ENCODE measurements around the gene ZNF709.
"Not testable (repeated sequence)": the region's sequence is repeated elsewhere in the genome, so short reads cannot be mapped to it uniquely, and the experiment has no call there.

ZNF709 gene

DNA sequence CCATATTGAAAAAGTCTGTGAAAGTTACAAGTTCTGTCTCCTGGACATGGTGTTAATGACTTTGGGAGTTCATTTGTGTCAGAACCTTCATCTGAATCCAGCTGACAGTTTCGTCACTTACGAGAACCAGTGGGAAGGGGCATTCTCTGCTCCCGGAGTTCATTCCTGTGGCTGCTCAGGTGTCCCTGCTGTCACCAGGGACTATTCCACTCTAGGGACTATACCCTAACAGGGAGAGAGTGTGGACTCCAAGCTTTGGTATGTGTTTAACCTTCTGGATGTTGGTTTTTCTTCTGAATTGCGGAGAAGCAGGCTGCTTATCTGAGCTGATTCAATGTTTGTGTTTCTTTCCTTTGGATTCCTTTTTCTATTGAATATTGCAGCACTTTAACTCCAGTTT, 12.4 kb upstream of the ZNF709 start:
- H3K4me3 ChIP-seq (ENCODE audit: low read depth, low read length): no peak overlapping the region
- no peaks in the 10 kb centered on the region for H3K27me3 ChIP-seq
- no peak for DNase-seq
- no peaks in the 10 kb centered on the region for H3K36me3 ChIP-seq
- no peaks in the 10 kb centered on the region for H3K4me1 ChIP-seq
- TF ChIP-seq, protein P1, sequence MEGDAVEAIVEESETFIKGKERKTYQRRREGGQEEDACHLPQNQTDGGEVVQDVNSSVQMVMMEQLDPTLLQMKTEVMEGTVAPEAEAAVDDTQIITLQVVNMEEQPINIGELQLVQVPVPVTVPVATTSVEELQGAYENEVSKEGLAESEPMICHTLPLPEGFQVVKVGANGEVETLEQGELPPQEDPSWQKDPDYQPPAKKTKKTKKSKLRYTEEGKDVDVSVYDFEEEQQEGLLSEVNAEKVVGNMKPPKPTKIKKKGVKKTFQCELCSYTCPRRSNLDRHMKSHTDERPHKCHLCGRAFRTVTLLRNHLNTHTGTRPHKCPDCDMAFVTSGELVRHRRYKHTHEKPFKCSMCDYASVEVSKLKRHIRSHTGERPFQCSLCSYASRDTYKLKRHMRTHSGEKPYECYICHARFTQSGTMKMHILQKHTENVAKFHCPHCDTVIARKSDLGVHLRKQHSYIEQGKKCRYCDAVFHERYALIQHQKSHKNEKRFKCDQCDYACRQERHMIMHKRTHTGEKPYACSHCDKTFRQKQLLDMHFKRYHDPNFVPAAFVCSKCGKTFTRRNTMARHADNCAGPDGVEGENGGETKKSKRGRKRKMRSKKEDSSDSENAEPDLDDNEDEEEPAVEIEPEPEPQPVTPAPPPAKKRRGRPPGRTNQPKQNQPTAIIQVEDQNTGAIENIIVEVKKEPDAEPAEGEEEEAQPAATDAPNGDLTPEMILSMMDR (IDR thresholded peaks at IDR 0.05; ENCODE audit: low read depth, low read length): no peak
- H3K9me3 ChIP-seq: peaks cover 4% of the 10 kb centered on the region; the same call in 1 of the 2 replicates

DNA sequence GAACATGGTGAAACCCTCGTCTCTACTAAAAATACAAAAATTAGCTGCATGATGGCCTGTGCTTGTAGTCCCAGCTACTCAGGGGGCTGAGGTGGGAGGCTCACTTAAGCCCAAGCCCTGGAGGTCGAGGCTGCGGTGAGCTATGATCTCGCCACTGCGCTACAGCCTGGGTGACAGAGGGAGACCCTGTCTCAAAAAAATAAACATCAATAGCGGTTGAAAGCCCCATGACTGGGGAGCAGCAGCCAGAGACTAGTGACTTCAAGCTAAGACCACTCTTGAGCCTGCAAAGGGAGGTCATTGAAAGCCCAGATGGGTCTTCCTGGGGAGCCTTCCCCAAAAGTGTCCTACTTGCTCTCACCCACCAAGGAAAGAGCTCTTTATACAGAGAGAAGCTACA, 11.9 kb upstream of the ZNF709 start:
- DNase-seq: no peak
- TF ChIP-seq, protein P1 (IDR thresholded peaks at IDR 0.05; ENCODE audit: low read depth, low read length): no peak
- Histone ChIP-seq H3K36me3 (no peaks in the 10 kb centered on the region), H3K4me1 (no peaks in the 10 kb centered on the region), H3K27me3 (no peaks in the 10 kb centered on the region), H3K4me3 (ENCODE audit: low read depth, low read length) (no peak overlapping the region), H3K9me3 (peaks cover 4% of the 10 kb centered on the region; the same call in 1 of the 2 replicates)

DNA sequence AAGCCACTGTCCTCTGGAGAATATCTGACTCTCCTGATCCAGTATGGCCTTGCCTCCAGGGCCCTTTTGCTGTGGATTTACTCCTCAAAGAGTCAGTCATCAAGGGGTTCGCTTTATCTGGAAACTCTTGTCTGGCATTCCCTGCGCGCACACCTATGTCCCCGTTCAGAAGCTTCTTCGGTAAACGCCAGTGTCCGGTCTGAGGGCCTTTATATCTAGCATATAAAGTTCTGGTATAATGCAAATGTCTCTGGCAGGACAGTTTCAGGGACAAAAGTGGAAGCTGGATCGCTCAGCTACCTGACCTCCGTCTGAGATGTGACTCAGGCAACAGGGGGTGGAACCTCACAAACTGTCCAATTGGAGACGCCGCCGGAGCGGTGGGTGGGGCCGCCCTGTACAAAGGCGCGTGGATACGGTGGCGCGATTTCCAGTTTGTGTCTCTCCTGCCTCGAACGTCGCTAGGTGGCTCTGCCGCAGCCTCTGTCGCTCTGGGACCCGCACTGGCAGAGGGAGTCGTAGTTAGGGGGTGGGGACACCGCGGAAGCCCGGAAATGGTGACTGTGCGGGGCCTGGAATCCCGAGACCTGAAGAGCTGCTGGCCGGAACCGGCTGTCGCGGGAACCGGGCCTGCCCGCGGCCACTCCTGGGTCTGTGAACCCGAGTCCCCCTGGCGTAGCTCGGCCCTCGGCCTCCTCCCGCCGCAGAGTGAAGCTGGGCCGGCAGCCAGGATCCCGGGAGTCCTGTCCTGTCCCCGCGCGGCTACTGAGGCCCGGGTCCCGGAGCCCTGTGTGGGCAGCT, 10.6 kb upstream of the ZNF709 start:
- Histone ChIP-seq H3K36me3 (no peaks in the 10 kb centered on the region), H3K4me1 (no peaks in the 10 kb centered on the region), H3K27me3 (no peaks in the 10 kb centered on the region), H3K4me3 (ENCODE audit: low read depth, low read length) (peak overlapping the region; percentile 69), H3K9me3 (peaks cover 4% of the 10 kb centered on the region; the same call in 1 of the 2 replicates)
- DNase-seq: peak; percentile 97
- TF ChIP-seq, protein P1 (IDR thresholded peaks at IDR 0.05; ENCODE audit: low read depth, low read length): peak; percentile 56

DNA sequence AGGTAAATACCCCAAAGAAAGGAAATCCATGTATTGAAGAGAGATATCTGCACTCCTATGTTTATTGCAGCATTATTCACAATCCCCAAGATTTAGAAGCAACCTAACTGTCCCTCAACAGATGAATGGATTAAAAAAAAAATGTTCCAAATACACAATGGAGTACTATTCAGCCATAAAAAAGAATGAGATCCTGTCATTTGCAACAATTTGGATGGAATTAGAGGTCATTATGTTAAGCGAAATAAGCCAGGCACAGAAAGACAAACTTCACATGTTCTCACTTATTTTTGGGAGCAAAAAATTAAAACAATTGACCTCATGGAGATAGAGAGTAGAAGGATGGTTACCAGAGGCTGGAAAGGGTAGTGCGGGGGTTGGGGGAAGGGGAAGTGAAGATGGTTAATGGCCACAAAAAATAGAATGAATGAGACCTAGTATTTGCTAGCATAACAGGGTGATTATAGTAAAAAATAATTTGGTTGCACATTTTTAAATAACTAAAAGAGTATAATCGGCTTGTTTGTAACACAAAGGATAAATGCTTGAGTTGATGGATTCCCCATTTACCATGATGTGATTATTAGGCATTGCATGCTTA, 9.7 kb upstream of the ZNF709 start:
- TF ChIP-seq, protein P1 (IDR thresholded peaks at IDR 0.05; ENCODE audit: low read depth, low read length): no peak
- H3K27me3 ChIP-seq: no peaks in the 10 kb centered on the region
- H3K4me3 ChIP-seq (ENCODE audit: low read depth, low read length): peak overlapping the region; percentile 69; the same call in 1 of the 2 replicates
- H3K4me1 ChIP-seq: no peaks in the 10 kb centered on the region
- no peak for DNase-seq
- no peaks in the 10 kb centered on the region for H3K36me3 ChIP-seq
- peaks cover 4% of the 10 kb centered on the region; the same call in 1 of the 2 replicates for H3K9me3 ChIP-seq

DNA sequence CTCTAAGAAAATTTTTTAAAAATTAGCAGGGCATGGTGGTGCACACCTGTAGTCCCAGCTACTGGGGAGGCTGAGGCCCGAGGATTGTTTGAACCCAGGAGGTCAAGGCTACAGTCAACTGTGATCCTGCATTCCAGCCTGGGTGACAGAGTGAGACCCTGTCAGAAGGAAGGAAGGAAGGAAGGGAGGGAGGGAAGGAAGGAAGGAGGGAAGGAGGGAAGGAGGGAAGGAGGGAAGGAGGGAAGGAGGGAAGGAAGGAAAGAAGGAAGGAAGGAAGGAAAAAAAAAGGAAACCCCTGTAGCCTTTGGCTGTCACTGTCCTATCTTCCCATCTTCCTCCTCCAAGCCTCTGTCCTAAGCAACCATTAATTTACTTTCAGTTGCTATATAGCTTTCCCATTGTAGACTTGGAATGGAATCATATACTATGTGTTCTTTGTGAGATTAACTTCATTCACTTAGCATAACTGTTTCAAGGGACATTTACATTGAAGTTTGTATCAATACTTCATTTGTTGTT, 1.7 kb upstream of the ZNF709 start:
- H3K27me3 ChIP-seq; DNase-seq; H3K36me3 ChIP-seq; H3K4me1 ChIP-seq; H3K9me3 ChIP-seq; H3K4me3 ChIP-seq (ENCODE audit: low read depth, low read length): not testable (repeated sequence)

DNA sequence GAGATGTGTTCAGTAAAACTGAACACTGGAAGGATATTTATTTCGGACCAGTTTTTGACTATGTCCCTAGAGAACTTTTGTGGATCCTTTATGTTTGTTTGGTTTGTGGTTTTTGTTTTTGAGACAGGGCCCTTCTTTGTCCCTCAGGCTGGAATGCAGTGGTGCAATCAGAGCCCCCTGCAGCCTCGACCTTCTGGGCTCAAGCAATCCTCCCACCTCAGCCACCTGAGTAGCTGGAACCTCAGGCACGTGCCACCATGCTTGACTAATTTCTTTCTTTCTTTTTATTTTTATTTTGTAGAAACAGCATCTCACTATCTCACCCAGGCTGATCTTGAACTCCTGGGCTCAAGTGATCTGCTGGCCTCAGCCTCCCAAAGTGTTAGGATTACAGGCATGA, 955 bp upstream of the ZNF709 start:
- no peaks in the 10 kb centered on the region for H3K36me3 ChIP-seq
- H3K9me3 ChIP-seq: no peaks in the 10 kb centered on the region; the same call in 1 of the 2 replicates
- DNase-seq: no peak
- H3K4me3 ChIP-seq (ENCODE audit: low read depth, low read length): no peak overlapping the region
- H3K4me1 ChIP-seq: 0 out of 2 replicates have a peak, but pooled peaks cover 3% of the 10 kb centered on the region
- TF ChIP-seq, protein P1 (IDR thresholded peaks at IDR 0.05; ENCODE audit: low read depth, low read length): no peak
- H3K27me3 ChIP-seq: no peaks in the 10 kb centered on the region
